A549 (cell line): ENCODE measurements around the gene CDCP1. TPM values are rescaled to one million over a fixed set of nuclear protein-coding genes. Genes with fewer than 3 reads are reported as not detected.

Source experiments
- ATAC-seq, 2 experiments: fragments of 200-7000 bp in 1 of 2; fragments of >200 bp in 1 of 2; cut with Nextera tagmentation in 1 of 2; cut with Tn5 transposase in 1 of 2; 3 replicates each; pipeline versions ENCODE4 v1.8.0 to v1.9.1; 2018 to 2020; ENCODE audit warnings: mild to moderate bottlenecking in 1 of 2, moderate library complexity in 1 of 2
- CTCF ChIA-PET: fragments of 300-600 bp; sonication (Branson Sonifier 250); formaldehyde crosslinking; extraction: SDS; loops from one replicate; lab custom pipeline; 2021; ENCODE audit warnings: antibody characterized with exemption, inconsistent platforms; lab: Yijun Ruan, JAX
- POLR2A ChIA-PET: fragments of 350-600 bp; formaldehyde crosslinking; extraction: SDS; loops from one replicate; lab custom pipeline; 2021; ENCODE audit warnings: antibody characterized with exemption, inconsistent platforms; lab: Yijun Ruan, JAX
- DNase-seq, 2 experiments: peaks; one replicate each; pipeline versions ENCODE4 v3.0.0 to v3.0.0-alpha.2; 2011 to 2016; ENCODE audit warnings: low read depth in 1 of 2, low spot score in 1 of 2
- FAIRE-seq: peaks from 2 replicates; lab custom pipeline; 2011; peaks lifted over from hg19 to GRCh38; lab: Jason Lieb, UNC
- H3K27ac ChIP-seq, 2 experiments: fragments of >200 bp; sonication (Bioruptor Twin); formaldehyde crosslinking; 3 replicates each; pipeline ENCODE4 v1.5.1; 2016 to 2017
- H3K4me1 ChIP-seq: fragments of >200 bp; sonication (Bioruptor Twin); formaldehyde crosslinking; 3 replicates; pipeline ENCODE4 v1.6.1; 2016
- H3K4me2 ChIP-seq: fragments of >200 bp; sonication (Bioruptor Twin); formaldehyde crosslinking; 3 replicates; pipeline ENCODE4 v1.6.1; 2016
- H3K4me3 ChIP-seq: fragments of >200 bp; sonication (Bioruptor Twin); formaldehyde crosslinking; 3 replicates; pipeline ENCODE4 v1.5.1; 2016
- H3K9me3 ChIP-seq: fragments of >200 bp; sonication (Bioruptor Twin); formaldehyde crosslinking; 3 replicates; pipeline ENCODE4 v1.6.1; 2016
- BHLHE40 ChIP-seq: IDR thresholded peaks from 2 replicates; pipeline ENCODE4 v1.6.1; 2012; ENCODE audit warnings: low read depth, low read length, inconsistent platforms
- CEBPB ChIP-seq, 2 experiments: fragments of >200 bp in 1 of 2; sonication (Bioruptor Twin) in 1 of 2; formaldehyde crosslinking in 1 of 2; IDR thresholded peaks; 2 replicates each; pipeline ENCODE4 v1.6.1; 2012 to 2016
- EP300 ChIP-seq, 2 experiments: fragments of >200 bp; sonication (Bioruptor Twin); formaldehyde crosslinking; IDR thresholded peaks; 2 replicates in 1 of 2; 3 replicates in 1 of 2; pipeline ENCODE4 v1.6.1; 2016 to 2017
- FOSB ChIP-seq: fragments of 250-450 bp; sonication (Bioruptor Pico); IDR thresholded peaks from 2 replicates; pipeline ENCODE4 v1.5.0; 2020; ENCODE audit warnings: mild to moderate bottlenecking, moderate library complexity
- FOSL2 ChIP-seq, 2 experiments: fragments of 450-650 bp in 1 of 2; fragments of >200 bp in 1 of 2; sonication (Bioruptor Twin) in 1 of 2; formaldehyde crosslinking; IDR thresholded peaks; 2 replicates each; pipeline versions ENCODE4 v1.5.0 to v1.6.1; 2016 to 2020; ENCODE audit warnings: mild to moderate bottlenecking in 1 of 2, moderate library complexity in 1 of 2
- GATA3 ChIP-seq: IDR thresholded peaks from 2 replicates; pipeline ENCODE4 v1.6.1; 2012; ENCODE audit warnings: borderline replicate concordance
- HEYL ChIP-seq: fragments of 250-450 bp; sonication (Bioruptor Pico); IDR thresholded peaks from 2 replicates; pipeline ENCODE4 v1.8.0; 2021; ENCODE audit warnings: mild to moderate bottlenecking, moderate library complexity
- HOXA7 ChIP-seq: fragments of 250-450 bp; sonication (Bioruptor Pico); IDR thresholded peaks from 2 replicates; pipeline ENCODE4 v1.5.0; 2020; ENCODE audit warnings: mild to moderate bottlenecking, moderate library complexity
- HOXB13 ChIP-seq: fragments of 250-450 bp; sonication (Bioruptor Pico); IDR thresholded peaks from 2 replicates; pipeline ENCODE4 v1.5.0; 2020; ENCODE audit warnings: low read depth, mild to moderate bottlenecking, moderate library complexity
- HOXB5 ChIP-seq: fragments of 250-450 bp; sonication (Bioruptor Pico); IDR thresholded peaks from 2 replicates; pipeline ENCODE4 v1.5.0; 2020; ENCODE audit warnings: mild to moderate bottlenecking, moderate library complexity
- JUN ChIP-seq, 2 experiments: fragments of >200 bp; sonication (Bioruptor Twin); formaldehyde crosslinking; IDR thresholded peaks; 2 replicates in 1 of 2; 3 replicates in 1 of 2; pipeline ENCODE4 v1.6.1; 2016 to 2017
- JUNB ChIP-seq: fragments of >200 bp; sonication (Bioruptor Twin); formaldehyde crosslinking; IDR thresholded peaks from 2 replicates; pipeline ENCODE4 v1.6.1; 2016
- MAZ ChIP-seq: fragments of 150-350 bp; IDR thresholded peaks from 2 replicates; pipeline ENCODE4 v1.6.1; 2014; ENCODE audit warnings: antibody characterized with exemption, low read depth, low read length, borderline replicate concordance
- MYC ChIP-seq: IDR thresholded peaks from 2 replicates; pipeline ENCODE4 v1.6.1; 2012; ENCODE audit warnings: mild to moderate bottlenecking, inconsistent platforms, low read length, improper control_type of control experiment, borderline replicate concordance
- NPAS2 ChIP-seq: fragments of 250-450 bp; sonication (Bioruptor Pico); IDR thresholded peaks from 2 replicates; pipeline ENCODE4 v1.8.0; 2022; ENCODE audit warnings: mild to moderate bottlenecking, moderate library complexity, borderline replicate concordance
- RAD21 ChIP-seq, 2 experiments: fragments of >200 bp in 1 of 2; sonication (Bioruptor Twin) in 1 of 2; formaldehyde crosslinking in 1 of 2; IDR thresholded peaks in 1 of 2; conservative IDR thresholded peaks in 1 of 2; 2 replicates in 1 of 2; 3 replicates in 1 of 2; pipeline ENCODE4 v1.6.1; 2012 to 2018; ENCODE audit warnings: inconsistent platforms in 1 of 2
- RCOR1 ChIP-seq: fragments of 150-350 bp; IDR thresholded peaks from 2 replicates; pipeline ENCODE4 v1.6.1; 2014; ENCODE audit warnings: antibody characterized with exemption, low read length, low read depth
- RFX5 ChIP-seq: fragments of 450-650 bp; IDR thresholded peaks from 2 replicates; pipeline ENCODE4 v1.7.1; 2014; ENCODE audit warnings: antibody characterized with exemption, mild to moderate bottlenecking, moderate library complexity
- RNF2 ChIP-seq: fragments of 200-600 bp; sonication (generic); IDR thresholded peaks from 2 replicates; pipeline ENCODE4 v1.6.1; 2016; ENCODE audit warnings: low read depth, mild to moderate bottlenecking, antibody characterized with exemption, moderate library complexity, borderline replicate concordance
- SREBF2 ChIP-seq: fragments of 450-650 bp; IDR thresholded peaks from 2 replicates; pipeline ENCODE4 v1.6.1; 2014; ENCODE audit warnings: mild to moderate bottlenecking, moderate library complexity
- WGBS: methylation state at CpG from one replicate; pipeline ENCODE4 v1.1.6; 2017; ENCODE audit errors: missing lambda C conversion rate; 5-methylcytosine and 5-hydroxymethylcytosine counted together
- polyA plus RNA-seq, 4 experiments: library from polyadenylated mRNA; depleted of rRNA in 3 of 4; stranded (reverse); fragments of >200 nt; fragmentation: RNase III in 1 of 4; extraction: RNeasy Plus Mini Kit Qiagen cat#74134 plus additional on column Dnase treatment in 1 of 4; gene quantifications; 2 replicates in 3 of 4; 3 replicates in 1 of 4; pipeline ENCODE4 v1.2.3, GENCODE V29; 2011 to 2017
- TF ChIP-seq, protein P1 (sequence below): IDR thresholded peaks from 2 replicates; pipeline ENCODE4 v1.6.1; 2012
- TF ChIP-seq, protein P2 (sequence below): fragments of 250-450 bp; sonication (Bioruptor Pico); IDR thresholded peaks from 2 replicates; pipeline ENCODE4 v1.5.0; 2021; ENCODE audit warnings: mild to moderate bottlenecking, moderate library complexity, borderline replicate concordance
- TF ChIP-seq, protein P3 (sequence below): fragments of >200 bp; sonication (Bioruptor Twin); formaldehyde crosslinking; IDR thresholded peaks from 3 replicates; pipeline ENCODE4 v1.6.1; 2016
- TF ChIP-seq, protein P4 (sequence below): IDR thresholded peaks from 2 replicates; pipeline ENCODE4 v1.6.1; 2012; ENCODE audit warnings: low read depth, borderline replicate concordance

CDCP1 gene
- polyA plus RNA-seq, 2 of the 4 experiments (the other 2 are of a cell fraction): 3.0 to 9.9 TPM

DNA sequence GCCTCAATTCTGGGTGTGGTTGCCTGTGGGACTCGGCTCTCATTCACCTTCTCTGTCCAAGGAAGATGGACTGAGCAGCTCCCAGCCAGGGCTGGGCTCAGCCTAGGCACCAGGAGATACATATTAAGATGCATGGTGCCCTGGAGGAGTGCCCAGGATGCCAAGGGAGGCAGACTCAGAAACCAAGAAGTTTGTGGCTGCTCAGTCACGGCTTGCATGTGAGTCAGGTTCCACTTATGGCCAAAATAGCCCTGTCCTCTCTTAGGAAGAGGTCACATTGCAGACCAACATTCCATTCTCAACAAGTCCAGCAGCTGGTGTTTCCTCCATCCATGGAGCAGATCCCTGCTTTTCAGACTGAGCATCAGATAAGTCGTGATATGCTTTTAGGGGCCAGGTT, 21.8 kb downstream of the CDCP1 start:
- CTCF ChIA-PET: interaction anchor here (0.6 to 1.8 kb wide), 4 partner anchors 31 to 303 kb away, joined by 3 to 16 read pairs (median 4); no protein-coding TSS in a partner anchor
- no peak for FAIRE-seq
- WGBS: 29% methylated on average over 3 of the region's 3 CpGs
- Histone ChIP-seq H3K4me2 (peak overlapping the region; percentile 78), H3K9me3 (no peaks in the 10 kb centered on the region), H3K27ac (peak overlapping the region; percentile 72 to 85), H3K4me3 (no peak overlapping the region), H3K4me1 (peaks cover 57% of the 10 kb centered on the region)
- peak; percentile 49 to 67; a peak in 5 of 6 replicates for ATAC-seq
- POLR2A ChIA-PET: interaction anchor here (1.1 to 1.6 kb wide), 4 partner anchors 9 to 32 kb away, joined by 3 to 5 read pairs (median 4); no protein-coding TSS in a partner anchor
- TF ChIP-seq HOXB5 (CRISPR knock-in tag) (no peak), GATA3 (peak; percentile 42; the same call in 1 of the 2 replicates), MAZ (no peak), MYC (no peak), EP300 (IDR thresholded peaks at IDR 0.05) (peak in 1 of 2 experiments; percentile 20; a peak in 1 of 5 replicates), RNF2 (no peak), RCOR1 (no peak)
- TF ChIP-seq, protein P1, sequence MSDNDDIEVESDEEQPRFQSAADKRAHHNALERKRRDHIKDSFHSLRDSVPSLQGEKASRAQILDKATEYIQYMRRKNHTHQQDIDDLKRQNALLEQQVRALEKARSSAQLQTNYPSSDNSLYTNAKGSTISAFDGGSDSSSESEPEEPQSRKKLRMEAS: 0 out of 2 replicates have a peak, but pooled peaks have one; percentile 26
- peak; percentile 25 to 61 for DNase-seq

DNA sequence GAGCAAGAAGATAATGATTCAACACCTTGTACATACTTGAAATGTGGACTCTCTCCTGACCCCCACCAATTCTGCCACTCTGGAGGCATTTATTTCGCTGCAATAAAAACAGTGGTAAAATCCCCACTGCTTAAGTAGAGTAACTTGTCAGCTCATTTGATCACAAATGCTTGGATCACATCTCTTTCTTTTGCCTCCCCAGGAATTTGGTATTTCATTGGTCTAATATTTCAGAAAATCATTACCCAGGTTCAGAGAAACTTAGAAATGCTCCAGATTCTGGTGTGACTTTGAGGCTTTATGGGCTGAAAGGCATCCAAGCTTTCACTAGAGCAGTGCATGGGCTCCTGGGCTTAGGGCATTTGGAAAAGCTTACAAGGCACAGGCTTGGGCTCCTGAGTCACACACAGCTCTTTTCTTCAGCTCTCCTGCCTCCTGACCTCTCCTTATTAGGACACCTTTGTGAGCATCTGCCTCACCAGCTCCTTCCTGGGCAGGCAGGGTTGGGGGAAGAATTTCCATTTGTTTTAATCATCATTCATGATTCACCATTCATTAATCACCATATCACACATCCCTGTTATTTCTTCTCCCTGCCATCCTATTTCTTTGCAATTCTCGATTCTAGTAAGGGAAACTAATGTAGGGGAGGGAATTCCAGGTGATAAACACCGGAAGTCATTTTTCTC, 22.5 kb downstream of the CDCP1 start:
- H3K4me3 ChIP-seq: no peak overlapping the region
- WGBS: 10% methylated on average over 3 of the region's 3 CpGs
- ChIA-PET CTCF (interaction anchor here (0.6 to 1.8 kb wide), 8 partner anchors 15 to 304 kb away, joined by 3 to 16 read pairs (median 3); no protein-coding TSS in a partner anchor), POLR2A (interaction anchor here (0.8 to 1.6 kb wide), 7 partner anchors 10 to 82 kb away, joined by 3 to 8 read pairs (median 4); partner anchors contain the start of gene CDCP1)
- H3K4me2 ChIP-seq: peak overlapping the region; percentile 78
- peak overlapping the region; percentile 72 to 85 for H3K27ac ChIP-seq
- H3K9me3 ChIP-seq: no peaks in the 10 kb centered on the region
- DNase-seq (peak; percentile 44 to 70), FAIRE-seq (no peak), ATAC-seq (peak; percentile 81 to 89; a peak in 5 of 6 replicates)
- H3K4me1 ChIP-seq: peaks cover 57% of the 10 kb centered on the region
- TF ChIP-seq FOSL2 (IDR thresholded peaks at IDR 0.05) (no peak), FOSL2 (CRISPR knock-in tag; IDR thresholded peaks at IDR 0.05) (peak; percentile 8; the same call in 1 of the 2 replicates), RAD21 (conservative IDR thresholded peaks at IDR 0.05 in 1 of 2, IDR thresholded peaks at IDR 0.05 in 1 of 2) (no peak), JUNB (peak; percentile 8; the same call in 1 of the 2 replicates), EP300 (IDR thresholded peaks at IDR 0.05) (no peak)
- TF ChIP-seq, protein P2, sequence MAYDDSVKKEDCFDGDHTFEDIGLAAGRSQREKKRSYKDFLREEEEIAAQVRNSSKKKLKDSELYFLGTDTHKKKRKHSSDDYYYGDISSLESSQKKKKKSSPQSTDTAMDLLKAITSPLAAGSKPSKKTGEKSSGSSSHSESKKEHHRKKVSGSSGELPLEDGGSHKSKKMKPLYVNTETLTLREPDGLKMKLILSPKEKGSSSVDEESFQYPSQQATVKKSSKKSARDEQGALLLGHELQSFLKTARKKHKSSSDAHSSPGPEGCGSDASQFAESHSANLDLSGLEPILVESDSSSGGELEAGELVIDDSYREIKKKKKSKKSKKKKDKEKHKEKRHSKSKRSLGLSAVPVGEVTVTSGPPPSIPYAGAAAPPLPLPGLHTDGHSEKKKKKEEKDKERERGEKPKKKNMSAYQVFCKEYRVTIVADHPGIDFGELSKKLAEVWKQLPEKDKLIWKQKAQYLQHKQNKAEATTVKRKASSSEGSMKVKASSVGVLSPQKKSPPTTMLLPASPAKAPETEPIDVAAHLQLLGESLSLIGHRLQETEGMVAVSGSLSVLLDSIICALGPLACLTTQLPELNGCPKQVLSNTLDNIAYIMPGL (CRISPR knock-in tag): no peak

DNA sequence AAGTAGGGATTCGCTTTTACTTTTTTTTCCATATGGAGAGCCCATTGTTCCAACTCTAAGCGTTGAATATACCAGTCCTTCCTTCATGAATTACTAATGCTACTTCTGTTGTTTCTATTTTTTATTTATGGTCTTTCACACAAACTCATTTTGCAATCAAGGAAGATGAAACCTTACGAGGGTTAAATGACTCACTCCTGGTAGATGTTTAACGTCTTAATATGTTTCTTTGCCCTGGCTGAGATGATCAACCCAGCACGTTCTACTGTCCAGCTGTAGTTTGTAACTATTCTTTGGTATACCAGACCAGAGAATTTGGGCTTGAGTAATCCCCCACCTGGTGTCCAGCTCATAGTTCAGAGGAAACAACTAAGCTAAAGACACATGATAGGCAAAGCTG, 23.1 kb downstream of the CDCP1 start:
- peak overlapping the region; percentile 78 for H3K4me2 ChIP-seq
- H3K9me3 ChIP-seq: no peaks in the 10 kb centered on the region
- H3K4me3 ChIP-seq: no peak overlapping the region
- ChIA-PET POLR2A (interaction anchor here (0.6 to 1.6 kb wide), 7 partner anchors 15 to 81 kb away, joined by 3 to 8 read pairs (median 4); partner anchors contain the start of gene CDCP1), CTCF (interaction anchor here (0.5 to 1.8 kb wide), 8 partner anchors 16 to 1038 kb away, joined by 3 to 16 read pairs (median 3); no protein-coding TSS in a partner anchor)
- peak; percentile 83 to 84 for ATAC-seq
- peak overlapping the region; percentile 72 to 85 for H3K27ac ChIP-seq
- no peak for FAIRE-seq
- peak; percentile 41 to 74 for DNase-seq
- H3K4me1 ChIP-seq: peaks cover 57% of the 10 kb centered on the region
- WGBS: 3% methylated on average over 5 of the region's 5 CpGs
- TF ChIP-seq HOXB13 (CRISPR knock-in tag) (no peak), RCOR1 (no peak), HOXA7 (CRISPR knock-in tag) (no peak), JUN (IDR thresholded peaks at IDR 0.05) (peak in 1 of 2 experiments; percentile 48; a peak in 2 of 5 replicates), RAD21 (conservative IDR thresholded peaks at IDR 0.05 in 1 of 2, IDR thresholded peaks at IDR 0.05 in 1 of 2) (peak in 1 of 2 experiments; percentile 32; a peak in 1 of 5 replicates), RFX5 (no peak), BHLHE40 (no peak; the same call in 1 of the 2 replicates), HEYL (no peak), NPAS2 (no peak), MYC (no peak), EP300 (IDR thresholded peaks at IDR 0.05) (peak; percentile 65 to 68; a peak in 3 of 5 replicates), SREBF2 (no peak), CEBPB (IDR thresholded peaks at IDR 0.05) (peak; percentile 86 to 93), FOSB (CRISPR knock-in tag) (no peak)
- TF ChIP-seq, protein P3, sequence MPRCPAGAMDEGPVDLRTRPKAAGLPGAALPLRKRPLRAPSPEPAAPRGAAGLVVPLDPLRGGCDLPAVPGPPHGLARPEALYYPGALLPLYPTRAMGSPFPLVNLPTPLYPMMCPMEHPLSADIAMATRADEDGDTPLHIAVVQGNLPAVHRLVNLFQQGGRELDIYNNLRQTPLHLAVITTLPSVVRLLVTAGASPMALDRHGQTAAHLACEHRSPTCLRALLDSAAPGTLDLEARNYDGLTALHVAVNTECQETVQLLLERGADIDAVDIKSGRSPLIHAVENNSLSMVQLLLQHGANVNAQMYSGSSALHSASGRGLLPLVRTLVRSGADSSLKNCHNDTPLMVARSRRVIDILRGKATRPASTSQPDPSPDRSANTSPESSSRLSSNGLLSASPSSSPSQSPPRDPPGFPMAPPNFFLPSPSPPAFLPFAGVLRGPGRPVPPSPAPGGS: no peak
- TF ChIP-seq, protein P1: peak; percentile 52
- TF ChIP-seq, protein P4, sequence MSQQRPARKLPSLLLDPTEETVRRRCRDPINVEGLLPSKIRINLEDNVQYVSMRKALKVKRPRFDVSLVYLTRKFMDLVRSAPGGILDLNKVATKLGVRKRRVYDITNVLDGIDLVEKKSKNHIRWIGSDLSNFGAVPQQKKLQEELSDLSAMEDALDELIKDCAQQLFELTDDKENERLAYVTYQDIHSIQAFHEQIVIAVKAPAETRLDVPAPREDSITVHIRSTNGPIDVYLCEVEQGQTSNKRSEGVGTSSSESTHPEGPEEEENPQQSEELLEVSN: no peak
